ENCODE results near the gene HMGA1. TPM values are rescaled to one million over a fixed set of nuclear protein-coding genes. Genes with fewer than 3 reads are reported as not detected.

The HMGA1 gene
- total and polyA plus RNA-seq, 2 experiments from 2014 or later = 1,411 to 2,052 TPM

- no peak for TF ChIP-seq ZNF462 (CRISPR knock-in tag; IDR thresholded peaks at IDR 0.05)
Measured at GRCh38 chr6:34231566-34232336, 4.9 kb upstream of the HMGA1 start (continued).

GRCh38 chr6:34232901-34233300 is 3.8 kb upstream of the HMGA1 start:
- no peak overlapping the region for H3K27ac Mint-ChIP-seq
- no peaks in the 10 kb centered on the region for H3K9me3 Mint-ChIP-seq
- no peak overlapping the region for H2AFZ ChIP-seq
- H3K27ac ChIP-seq (ENCODE audit: low read depth) = peak overlapping the region; percentile 100; the same call in 1 of the 2 replicates
- ATAC-seq = no peak
- H4K20me1 ChIP-seq (replicated peaks; ENCODE audit: insufficient read depth) = no peaks in the 10 kb centered on the region; the same call in 1 of the 2 replicates
- no peaks in the 10 kb centered on the region for H3K27me3 ChIP-seq (ENCODE audit: insufficient read depth)
- H3K4me2 ChIP-seq = no peak overlapping the region
- H3K4me3 Mint-ChIP-seq = no peak overlapping the region
- peaks cover 26% of the 10 kb centered on the region for H3K4me1 Mint-ChIP-seq
- H3F3A ChIP-seq (replicated peaks; ENCODE audit: low read depth) = peaks cover 21% of the 10 kb centered on the region
- no peak for DNase-seq (ENCODE audit: low spot score)
- peaks cover 15% of the 10 kb centered on the region for H3K79me2 ChIP-seq (replicated peaks; ENCODE audit: insufficient read depth)
- H3K36me3 ChIP-seq (ENCODE audit: insufficient read depth) = no peaks in the 10 kb centered on the region
- H3K9me2 ChIP-seq (ENCODE audit: insufficient read depth) = no peaks in the 10 kb centered on the region
- peaks cover 21% of the 10 kb centered on the region for H3K27me3 Mint-ChIP-seq (ENCODE audit: insufficient read depth, low read depth, poor library complexity)
- no peak overlapping the region for H3K4me3 ChIP-seq
- no peaks in the 10 kb centered on the region; the same call in 1 of the 3 replicates for H3K36me3 Mint-ChIP-seq (ENCODE audit: low read depth)
- peaks cover 29% of the 10 kb centered on the region for H3K4me1 ChIP-seq (ENCODE audit: insufficient read depth)
- TF ChIP-seq, protein P1, sequence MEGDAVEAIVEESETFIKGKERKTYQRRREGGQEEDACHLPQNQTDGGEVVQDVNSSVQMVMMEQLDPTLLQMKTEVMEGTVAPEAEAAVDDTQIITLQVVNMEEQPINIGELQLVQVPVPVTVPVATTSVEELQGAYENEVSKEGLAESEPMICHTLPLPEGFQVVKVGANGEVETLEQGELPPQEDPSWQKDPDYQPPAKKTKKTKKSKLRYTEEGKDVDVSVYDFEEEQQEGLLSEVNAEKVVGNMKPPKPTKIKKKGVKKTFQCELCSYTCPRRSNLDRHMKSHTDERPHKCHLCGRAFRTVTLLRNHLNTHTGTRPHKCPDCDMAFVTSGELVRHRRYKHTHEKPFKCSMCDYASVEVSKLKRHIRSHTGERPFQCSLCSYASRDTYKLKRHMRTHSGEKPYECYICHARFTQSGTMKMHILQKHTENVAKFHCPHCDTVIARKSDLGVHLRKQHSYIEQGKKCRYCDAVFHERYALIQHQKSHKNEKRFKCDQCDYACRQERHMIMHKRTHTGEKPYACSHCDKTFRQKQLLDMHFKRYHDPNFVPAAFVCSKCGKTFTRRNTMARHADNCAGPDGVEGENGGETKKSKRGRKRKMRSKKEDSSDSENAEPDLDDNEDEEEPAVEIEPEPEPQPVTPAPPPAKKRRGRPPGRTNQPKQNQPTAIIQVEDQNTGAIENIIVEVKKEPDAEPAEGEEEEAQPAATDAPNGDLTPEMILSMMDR (conservative IDR thresholded peaks at IDR 0.05; ENCODE audit: low read depth in 2 of 2) = no peak
- TF ChIP-seq ZNF114 (CRISPR knock-in tag; IDR thresholded peaks at IDR 0.05) (no peak), NANOG (IDR thresholded peaks at IDR 0.05; ENCODE audit: borderline replicate concordance) (no peak), STAT1 (IDR thresholded peaks at IDR 0.05; ENCODE audit: unreplicated experiment) (no peak), JUNB (IDR thresholded peaks at IDR 0.05; ENCODE audit: unreplicated experiment) (no peak), EZH2 (IDR thresholded peaks at IDR 0.05; ENCODE audit: low read depth, unreplicated experiment) (no peak), CREB1 (CRISPR knock-in tag; IDR thresholded peaks at IDR 0.05; ENCODE audit: low read depth) (no peak)
